HG03064 (cell line): Measurements from ENCODE around the gene NRDC.
"Not testable (repeated sequence)": the region's sequence is repeated elsewhere in the genome, so short reads cannot be mapped to it uniquely, and the experiment has no call there.

Experiments used
- ATAC-seq: cut with Tn5 transposase; IDR thresholded peaks from one replicate; pipeline ENCODE4 v1.9.1; 2021; ENCODE audit warnings: low read depth; ENCODE audit not compliant: unreplicated experiment

NRDC gene

DNA sequence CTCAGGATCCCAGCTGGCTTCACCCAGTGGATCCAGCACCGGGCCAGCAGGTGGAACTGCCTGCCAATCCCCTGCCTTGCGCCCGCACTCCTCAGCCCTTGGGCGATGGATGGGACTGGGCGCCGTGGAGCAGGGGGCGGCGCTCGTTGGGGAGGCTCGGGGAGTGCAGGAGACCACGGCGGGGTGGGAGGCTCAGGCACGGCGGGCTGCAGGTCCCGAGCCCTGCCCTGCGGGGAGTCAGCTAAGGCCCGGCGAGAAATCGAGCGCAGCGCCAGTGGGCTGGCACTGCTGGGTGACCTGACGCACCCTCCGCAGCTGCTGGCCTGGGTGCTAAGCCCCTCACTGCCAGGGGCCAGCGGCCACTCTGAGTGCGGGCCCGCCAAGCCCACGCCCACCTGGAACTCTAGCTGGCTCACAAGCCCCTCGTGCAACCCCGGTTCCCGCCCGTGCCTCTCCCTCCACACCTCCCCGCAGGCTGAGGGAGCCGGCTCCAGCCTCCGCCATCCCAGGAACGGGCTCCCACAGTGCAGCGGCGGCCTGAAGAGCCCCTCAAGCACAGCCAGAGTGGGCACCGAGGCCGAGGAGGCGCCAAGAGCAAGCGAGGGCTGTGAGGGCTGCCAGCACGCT, 31.1 kb downstream of the NRDC start:
- ATAC-seq, result no peak

DNA sequence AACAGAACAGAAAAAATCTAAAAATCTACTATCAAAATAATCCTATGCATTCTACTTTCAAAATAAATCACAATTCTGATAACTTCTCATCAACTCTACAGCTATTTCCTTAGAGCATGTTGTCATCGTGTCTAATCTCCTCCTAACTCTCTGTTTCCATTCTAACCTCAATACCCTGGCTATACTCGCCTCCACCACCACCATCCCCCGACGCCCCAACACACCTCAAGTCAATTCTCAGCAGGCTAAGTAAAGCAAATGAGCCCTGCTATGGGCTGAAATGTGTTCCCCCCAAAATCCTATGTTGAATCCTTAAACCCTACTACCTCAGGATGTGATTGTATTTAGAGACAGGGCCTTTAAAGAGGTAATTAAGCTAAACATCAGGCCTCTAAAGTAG, 34.6 kb downstream of the NRDC start:
- no peak for ATAC-seq

DNA sequence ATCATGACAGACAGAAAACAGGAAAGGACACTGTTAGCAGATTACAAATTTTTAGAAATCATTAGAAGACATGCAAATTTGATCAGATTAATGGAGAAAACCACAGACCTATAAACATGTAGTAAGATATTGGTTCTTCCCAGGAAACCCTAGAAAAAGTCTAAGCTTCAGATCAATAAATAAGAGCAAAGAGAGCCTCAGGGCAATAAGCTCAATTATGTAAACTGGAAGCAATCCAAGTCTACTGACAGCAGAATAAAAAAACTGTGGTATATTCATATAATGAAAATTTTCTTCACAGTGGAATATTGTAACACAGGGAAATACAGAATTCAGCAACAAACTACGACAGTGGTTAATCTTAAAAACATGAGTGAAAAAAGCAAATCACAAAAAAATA, 36.3 kb downstream of the NRDC start:
- no peak for ATAC-seq

DNA sequence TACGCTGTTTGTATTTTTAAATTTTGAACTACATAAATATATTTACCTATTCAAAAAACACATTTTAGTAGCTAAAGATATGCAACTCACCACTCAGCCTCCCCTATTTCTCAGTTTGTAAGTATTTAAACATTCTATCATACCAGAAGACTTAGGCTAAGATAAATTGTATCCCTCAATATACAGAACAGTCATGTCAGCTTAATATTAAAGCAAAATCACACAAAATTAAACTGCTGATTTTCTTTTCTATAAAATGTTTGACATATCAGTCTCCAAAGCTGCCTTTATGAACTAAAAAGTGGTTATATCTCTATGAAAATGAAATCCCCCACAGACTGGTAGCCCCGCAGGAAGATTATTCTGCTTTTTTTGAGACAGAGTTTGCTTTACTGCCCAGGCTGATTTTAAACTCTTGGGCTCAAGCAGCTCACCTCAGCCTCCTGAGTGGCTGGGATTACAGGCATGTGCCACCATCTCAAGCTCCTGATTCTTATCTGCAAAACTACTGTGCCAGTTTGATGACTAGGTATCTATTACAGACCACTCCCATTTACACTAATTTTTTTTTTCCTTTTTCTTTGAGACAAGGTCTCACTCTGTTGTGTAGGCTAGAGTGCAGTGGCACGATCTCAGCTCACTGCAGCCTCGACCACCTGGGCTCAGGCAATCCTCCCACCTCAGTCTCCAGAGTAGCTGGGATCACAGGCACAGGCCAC, 37.6 kb downstream of the NRDC start:
- ATAC-seq, result no peak

DNA sequence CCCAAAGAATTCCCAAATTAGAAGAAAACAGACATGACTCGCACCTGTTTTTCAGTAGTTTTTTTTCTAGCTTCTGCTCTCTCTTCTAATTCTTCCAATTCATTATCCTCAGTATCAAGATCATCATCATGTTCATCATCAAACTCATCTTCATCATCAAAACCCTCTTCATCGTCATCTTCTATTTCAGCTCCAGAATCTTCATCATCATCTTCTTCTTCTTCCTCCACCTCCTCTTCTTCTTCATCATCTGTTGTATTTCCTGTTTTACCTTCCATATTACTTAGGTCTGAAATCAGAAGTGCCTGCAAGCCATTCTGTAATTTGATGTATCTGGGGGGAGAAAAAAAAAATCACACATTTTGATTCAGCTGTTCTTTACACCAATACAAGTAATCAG, 38.3 kb downstream of the NRDC start:
- ATAC-seq, result no peak

DNA sequence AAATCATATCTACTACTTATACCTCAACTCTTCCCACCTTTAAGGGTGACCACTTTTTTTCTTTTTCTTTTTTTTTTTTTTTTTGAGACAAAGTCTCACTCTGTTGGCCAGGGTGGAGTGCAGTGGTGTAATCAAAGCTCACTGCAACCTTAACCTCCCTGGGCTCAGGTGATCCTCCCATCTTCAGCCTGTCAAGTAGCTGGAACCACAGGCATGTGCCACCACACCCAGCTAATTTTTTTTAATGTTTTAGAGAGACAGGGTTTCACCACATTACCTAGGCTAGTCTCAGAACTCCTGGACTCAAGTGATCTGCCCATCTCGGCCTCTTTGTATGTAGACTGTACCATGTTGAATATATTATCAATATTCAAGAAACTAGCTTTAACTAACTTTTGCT, 39.4 kb downstream of the NRDC start:
- ATAC-seq, result no peak

DNA sequence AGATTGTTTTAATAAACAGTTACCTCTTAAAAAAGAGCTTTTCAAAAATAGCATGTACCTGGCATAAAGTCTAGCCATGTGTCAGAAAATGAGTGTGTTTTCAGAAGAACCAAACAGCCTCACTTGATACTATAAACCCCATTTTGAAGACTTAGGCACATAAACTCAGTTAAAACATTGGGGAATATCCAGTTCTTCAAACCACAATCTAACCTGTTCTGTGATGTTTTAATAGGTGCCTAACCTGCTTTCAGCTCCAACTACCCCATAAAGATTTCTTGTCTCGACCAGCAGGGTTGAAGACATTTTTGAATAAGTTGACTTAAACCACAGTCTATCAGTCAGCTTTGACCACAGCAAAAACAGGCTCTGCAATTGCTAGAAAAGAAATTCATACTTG, 41.3 kb downstream of the NRDC start:
- ATAC-seq, result no peak

DNA sequence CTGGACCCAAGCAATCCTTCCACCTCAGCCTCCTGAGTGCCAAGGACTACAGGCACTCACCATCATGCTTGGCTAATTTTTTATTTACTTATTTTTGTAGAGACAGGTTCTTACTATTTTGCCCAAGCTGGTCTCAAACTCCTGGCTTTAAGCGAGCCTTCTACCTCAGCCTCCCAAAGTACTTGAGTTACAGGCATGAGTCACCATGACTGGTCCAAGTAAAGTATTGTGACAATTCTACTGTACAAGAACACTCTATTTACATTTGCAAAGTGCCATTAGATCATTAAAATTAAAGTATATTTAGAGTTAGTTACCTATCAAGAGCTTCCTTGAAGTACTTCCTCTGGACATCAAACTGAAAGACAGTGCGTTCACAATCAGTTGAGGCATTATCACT, 44.8 kb downstream of the NRDC start:
- ATAC-seq, result no peak

DNA sequence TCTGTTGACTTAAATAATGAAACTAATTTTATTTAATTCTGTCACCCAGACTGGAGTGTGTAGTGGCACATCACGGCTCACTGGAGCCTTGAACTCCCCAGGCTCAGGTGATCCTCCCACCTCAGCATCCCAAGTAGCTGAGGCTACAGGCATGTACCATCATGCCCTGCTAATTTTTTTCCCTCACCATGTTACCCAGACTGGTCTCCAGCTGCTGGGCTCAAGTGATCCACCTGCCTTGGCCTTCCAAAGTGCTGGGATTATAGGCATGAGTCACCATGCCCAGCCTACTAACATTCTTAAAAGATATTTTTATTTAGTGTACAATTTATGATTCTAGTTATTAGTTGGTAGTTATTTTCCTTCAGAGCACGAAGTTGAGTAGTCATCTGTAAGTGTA, 49.5 kb downstream of the NRDC start:
- ATAC-seq, result no peak

DNA sequence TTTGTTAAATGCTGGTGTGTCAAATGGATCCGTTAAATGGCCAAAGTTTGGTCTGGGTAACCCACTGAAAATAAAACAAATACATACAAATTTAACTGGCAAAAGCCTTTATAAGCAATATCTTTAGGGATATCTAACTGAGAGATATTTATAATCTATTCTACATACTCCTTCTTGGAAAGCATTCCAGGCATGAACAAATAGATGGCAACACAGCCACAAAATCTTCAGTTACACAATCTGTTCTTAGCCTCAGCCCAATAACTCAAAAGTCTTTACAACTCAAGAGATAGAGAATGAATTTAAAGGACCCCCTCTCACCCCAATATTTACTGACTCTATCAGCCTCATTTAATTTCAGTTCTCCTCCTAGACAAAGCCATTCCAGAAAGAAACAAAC, 58.7 kb downstream of the NRDC start:
- ATAC-seq, result no peak

DNA sequence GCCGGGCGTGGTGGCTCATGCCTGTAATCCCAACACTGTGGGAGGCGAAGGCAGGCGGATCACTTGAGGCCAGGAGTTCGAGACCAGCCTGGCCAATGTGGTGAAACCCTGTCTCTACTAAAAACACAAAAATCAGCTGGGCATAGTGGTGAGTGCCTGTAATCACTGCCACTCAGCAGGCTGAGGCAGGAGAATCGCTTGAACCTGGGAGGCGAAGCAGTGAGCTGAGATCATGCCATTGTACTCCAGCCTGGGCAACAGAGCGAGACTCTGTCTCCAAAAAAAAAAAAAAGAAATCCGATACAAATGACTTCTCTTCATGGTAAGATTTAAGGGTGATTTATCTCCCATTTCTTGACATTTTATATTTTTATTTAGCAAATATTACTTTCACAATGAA, 59.5 kb downstream of the NRDC start:
- not testable (repeated sequence) for ATAC-seq

DNA sequence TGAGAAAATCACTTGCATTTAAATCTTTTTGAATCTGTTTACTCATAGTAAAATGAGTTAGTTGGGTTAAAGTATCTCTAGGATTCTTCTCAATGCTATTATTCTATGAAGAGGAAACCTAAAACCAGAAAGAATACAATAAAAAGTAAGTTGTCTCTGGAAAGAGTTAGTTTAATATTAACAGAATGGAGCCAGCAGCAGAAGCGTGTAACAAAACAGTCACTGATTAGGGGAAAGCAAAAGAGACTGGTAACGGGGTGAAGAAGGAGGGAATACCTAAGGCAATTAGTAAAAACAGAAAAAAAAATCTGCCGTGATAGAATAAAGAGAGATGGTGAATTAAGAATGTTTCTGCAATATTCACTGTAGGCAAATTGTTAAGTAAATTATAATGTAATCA, 60.0 kb downstream of the NRDC start:
- no peak for ATAC-seq

DNA sequence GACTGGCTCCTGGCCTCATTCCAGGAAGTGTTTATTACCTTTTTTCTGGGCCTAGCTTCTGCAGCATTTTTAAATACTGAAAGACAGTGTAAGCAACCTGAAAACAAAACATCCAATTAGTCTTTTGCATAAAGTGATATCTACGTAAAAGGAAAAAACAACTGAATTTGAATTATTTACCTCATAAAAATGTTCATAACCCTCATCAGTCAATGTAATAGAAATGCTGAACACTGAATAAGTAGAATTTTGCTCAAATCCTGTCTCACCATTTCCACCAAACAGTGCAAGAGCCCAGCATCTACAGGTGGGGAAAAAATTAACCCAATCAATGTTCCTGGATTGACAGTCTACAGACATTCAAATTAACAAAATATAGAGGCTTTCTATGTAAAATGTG, 64.0 kb downstream of the NRDC start:
- ATAC-seq, result no peak

DNA sequence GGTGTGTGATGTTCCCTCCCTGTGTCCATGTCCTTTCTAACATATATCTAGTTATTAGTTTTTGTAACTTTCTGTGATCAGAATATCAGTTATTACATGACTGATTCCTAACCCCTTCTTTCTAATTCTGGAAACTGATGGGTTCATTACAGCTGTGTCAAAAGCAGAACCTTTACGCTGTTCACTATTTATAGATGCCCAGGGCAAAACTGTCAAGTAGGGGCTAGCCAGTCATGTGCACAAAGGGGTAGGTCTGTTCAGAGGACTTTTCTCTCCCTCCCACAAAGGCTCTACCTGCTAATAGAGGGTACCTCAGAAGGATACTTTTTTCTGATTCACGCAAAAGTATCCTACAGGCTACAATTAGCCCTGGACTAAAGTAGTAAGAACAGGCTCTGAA, 79.2 kb downstream of the NRDC start:
- ATAC-seq, result no peak

DNA sequence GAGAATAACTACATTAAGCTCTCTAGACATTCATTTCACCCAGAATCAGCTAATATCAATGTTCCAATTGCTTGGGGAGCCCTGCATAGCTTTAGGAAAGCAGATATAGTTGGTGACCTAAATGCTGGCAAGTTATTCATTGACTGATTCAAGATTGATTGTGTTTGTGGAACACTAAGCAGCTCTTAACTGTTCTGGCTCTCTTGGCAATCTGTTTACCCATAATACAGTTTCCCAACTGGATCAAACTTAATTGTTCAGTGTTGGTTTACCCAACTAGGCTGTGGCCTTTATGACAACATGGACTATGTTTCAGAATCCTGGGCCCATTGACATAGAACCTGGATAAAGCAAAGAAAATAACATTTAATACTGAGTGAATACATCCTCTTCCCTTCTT, 83.7 kb downstream of the NRDC start:
- no peak for ATAC-seq

DNA sequence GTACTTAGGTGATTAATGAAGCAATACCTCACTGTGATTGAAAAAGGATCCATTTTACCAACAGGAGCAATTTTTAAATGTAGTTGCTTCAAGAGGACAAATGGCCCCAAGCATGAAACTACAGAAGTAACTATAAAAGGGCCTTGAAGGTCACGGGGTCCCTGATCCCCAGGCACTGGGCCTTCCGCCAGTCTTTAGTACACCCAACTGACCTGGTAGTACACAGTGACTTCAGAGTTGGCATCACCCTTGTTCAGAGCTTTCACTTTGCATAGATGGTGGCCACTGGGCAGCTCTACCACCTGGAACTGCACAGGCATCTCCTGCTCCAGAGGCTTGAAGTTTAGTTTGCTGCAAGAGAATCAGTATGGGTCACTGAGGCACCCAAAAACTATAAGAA, 84.3 kb downstream of the NRDC start:
- ATAC-seq, result no peak

DNA sequence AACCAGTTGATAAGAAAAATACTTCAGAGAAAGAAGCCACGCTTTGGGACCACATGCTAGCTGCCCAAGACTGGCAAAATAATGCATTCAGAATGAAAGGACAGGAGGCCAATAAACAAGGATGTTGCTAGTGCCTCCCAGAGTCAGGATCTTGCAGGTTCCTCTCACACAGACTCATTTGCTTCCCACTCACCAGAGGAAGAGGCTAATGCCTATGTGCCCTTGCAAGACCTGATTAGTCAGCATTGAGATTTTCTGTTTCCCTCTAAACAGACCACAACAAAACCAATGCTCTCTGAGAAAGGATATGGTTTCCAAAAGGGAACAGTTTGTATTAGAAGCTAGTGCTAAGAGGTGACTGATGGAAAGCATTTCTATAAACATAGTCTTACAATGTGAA, 85.7 kb downstream of the NRDC start:
- ATAC-seq, result no peak

DNA sequence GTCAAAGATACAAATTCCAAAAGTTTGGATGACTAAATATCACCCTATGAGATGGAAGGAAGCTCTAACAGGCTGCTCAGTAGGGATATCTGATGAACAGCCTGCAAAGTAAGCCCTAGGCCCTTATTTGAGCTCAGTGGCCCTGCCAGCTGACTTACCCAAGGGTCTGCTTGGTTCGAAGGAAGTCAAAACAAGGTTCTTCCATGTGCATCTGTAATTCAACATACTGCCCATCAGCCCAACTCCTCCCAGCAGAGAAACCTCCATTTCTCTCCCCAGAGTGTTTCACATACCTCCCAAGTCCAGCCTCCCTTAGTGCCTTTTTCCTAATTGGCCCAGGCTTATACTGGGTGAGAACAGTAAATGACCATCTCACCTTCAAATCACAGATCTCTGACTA, 86.6 kb downstream of the NRDC start:
- ATAC-seq, result no peak

DNA sequence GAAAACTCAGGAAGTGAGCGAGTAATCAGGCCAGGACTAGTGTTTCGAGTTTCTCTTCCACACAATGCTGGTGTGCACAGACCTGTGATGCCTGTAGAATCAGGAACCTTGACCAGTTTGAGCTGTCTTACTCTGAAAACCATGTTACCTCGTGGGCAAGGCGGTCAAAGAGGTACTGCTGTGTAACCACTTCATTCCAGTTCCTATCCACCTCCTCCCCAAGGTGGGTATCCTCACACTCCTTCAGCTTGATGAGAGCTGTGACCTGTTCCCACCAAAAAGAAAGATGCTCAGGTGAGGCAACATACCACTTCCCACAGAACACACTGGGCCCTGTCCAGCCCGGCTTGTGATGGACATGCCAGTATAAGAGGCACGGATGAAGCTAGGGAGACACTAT, 88.1 kb downstream of the NRDC start:
- no peak for ATAC-seq

DNA sequence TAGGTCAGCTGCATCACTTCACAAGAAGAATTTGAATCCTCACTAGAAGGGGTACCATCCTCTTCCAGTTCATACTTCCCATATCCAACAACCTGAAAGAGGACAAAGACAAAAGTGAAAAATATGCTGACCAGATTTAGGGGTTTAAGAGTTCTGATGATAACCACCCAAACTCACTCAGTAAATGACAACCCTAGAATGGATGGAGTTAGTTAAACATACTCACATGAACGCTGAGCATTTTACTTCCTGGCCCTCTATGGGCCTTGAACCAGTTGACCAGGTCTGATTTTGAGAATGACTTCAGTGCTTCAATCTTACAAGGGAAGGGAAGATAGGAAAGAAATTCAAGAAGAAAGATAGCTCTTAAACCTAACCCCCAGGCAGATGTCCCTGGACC, 89.2 kb downstream of the NRDC start:
- no peak for ATAC-seq

DNA sequence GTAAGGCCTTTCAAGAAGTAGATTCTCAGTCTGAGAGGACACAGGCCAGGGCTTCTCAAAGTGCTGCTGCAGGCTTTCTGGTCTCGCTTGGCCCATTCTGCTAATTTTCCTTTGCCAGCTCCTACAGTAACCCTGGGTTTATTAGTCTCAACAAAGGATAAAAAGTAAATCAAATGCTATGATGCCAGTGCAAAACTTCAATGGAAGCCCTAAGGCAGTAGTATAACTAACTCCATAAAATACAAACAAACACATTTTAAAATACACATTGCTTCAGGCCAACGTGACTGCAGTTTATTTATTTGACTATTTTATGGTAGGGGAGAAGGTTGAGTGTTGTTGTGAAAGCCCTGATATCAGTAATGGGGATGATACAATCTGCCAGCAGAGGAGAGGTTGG, 89.6 kb downstream of the NRDC start:
- no peak for ATAC-seq

DNA sequence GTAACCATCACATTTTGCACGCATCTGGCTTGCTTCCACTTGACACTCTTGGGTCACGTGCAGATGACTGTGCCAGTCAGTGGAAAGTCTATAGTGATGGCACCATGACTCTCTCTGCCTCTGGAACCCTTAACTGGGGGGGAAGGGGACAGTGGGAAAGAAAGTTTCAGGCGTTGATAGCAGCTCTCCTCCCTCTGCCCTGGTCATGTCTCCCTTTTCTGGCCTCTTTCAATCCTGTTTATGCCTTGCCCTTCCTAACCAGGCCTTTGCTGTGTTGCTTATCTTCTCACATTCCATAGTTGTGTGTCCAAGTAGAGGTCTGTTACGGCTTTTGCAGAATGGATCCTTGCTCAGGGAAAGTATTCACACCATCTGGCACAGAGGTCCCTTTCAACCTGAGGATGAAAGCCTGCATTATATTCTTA, 93.5 kb downstream of the NRDC start:
- no peak for ATAC-seq

DNA sequence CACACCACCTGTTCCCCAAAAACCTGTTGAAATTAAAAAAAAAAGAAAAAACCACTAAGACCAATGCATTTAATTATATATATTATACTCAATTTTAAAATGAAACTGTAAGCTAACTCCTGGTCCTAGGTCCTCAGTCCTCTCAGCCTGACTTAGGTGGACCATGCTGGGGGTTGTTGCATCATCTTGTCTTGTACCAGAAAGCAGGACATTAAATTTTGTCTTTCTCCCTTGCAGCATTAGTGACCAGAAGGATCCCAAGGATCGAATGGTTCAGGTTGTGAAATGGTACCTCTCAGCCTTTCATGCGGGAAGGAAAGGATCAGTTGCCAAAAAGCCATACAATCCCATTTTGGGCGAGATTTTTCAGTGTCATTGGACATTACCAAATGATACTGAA, 97.6 kb downstream of the NRDC start:
- no peak for ATAC-seq
